Colonic mucosa (tissue), 4 donors: Measurements from ENCODE around the gene PLAAT2. TPM values are rescaled to one million over a fixed set of nuclear protein-coding genes. Genes with fewer than 3 reads are reported as not detected.

Experiments
- DNase-seq: peaks from one replicate; pipeline ENCODE4 v3.0.0-alpha.2; 2020
- H3K27ac ChIP-seq: fragments of 200-600 bp; one replicate; pipeline ENCODE4 v1.8.0; 2021
- H3K27me3 ChIP-seq: fragments of 200-600 bp; one replicate; pipeline ENCODE4 v1.8.0; 2021
- H3K36me3 ChIP-seq: fragments of 200-600 bp; one replicate; pipeline ENCODE4 v1.8.0; 2021
- H3K4me1 ChIP-seq: fragments of 200-600 bp; one replicate; pipeline ENCODE4 v1.8.0; 2021; ENCODE audit warnings: mild to moderate bottlenecking
- H3K4me3 ChIP-seq: fragments of 200-600 bp; one replicate; pipeline ENCODE4 v1.8.0; 2021
- H3K9ac ChIP-seq, 2 donors: one replicate each; pipeline ENCODE4 v1.7.0; 2013; ENCODE audit warnings: control low read depth in 2 of 2, low read depth in 2 of 2, low read length in 2 of 2
- H3K9me3 ChIP-seq: fragments of 200-600 bp; one replicate; pipeline ENCODE4 v1.8.0; 2021
- intact Hi-C: fragments of 100-400 bp; cut with DNase I; formaldehyde crosslinking; loops from one replicate; pipeline ENCODE4 v1.14.1; 2022
- total RNA-seq, 2 donors: library from RNA; stranded (reverse); fragmentation: NEBNext Ultra II Directional in 1 of 2; extraction: Animal tissue kit (Norgen Biotek cat#: 25700) in 1 of 2; gene quantifications; one replicate each; pipeline ENCODE4 v1.2.1, GENCODE V29; 2021
- TF ChIP-seq, protein P1 (sequence below): fragments of 200-600 bp; IDR thresholded peaks from one replicate; pipeline ENCODE4 v1.8.0; 2022; ENCODE audit warnings: antibody characterized with exemption, mild to moderate bottlenecking
- donor health status: healthy.
- donor health status: DM: no; HTN: no; CAD: no.
- donor health status: DM: no; HTN: no; CAD: no.

Gene PLAAT2
- total RNA-seq, 2 donors from 2014 or later: 1.9 to 11.1 TPM

- no peaks in the 10 kb centered on the region for H3K27me3 ChIP-seq
- no peaks in the 10 kb centered on the region for H3K9me3 ChIP-seq
- intact Hi-C loops: no loop called here
- no peak overlapping the region for H3K9ac ChIP-seq
- H3K4me3 ChIP-seq: no peak overlapping the region
- H3K36me3 ChIP-seq: no peaks in the 10 kb centered on the region
- TF ChIP-seq, protein P1, sequence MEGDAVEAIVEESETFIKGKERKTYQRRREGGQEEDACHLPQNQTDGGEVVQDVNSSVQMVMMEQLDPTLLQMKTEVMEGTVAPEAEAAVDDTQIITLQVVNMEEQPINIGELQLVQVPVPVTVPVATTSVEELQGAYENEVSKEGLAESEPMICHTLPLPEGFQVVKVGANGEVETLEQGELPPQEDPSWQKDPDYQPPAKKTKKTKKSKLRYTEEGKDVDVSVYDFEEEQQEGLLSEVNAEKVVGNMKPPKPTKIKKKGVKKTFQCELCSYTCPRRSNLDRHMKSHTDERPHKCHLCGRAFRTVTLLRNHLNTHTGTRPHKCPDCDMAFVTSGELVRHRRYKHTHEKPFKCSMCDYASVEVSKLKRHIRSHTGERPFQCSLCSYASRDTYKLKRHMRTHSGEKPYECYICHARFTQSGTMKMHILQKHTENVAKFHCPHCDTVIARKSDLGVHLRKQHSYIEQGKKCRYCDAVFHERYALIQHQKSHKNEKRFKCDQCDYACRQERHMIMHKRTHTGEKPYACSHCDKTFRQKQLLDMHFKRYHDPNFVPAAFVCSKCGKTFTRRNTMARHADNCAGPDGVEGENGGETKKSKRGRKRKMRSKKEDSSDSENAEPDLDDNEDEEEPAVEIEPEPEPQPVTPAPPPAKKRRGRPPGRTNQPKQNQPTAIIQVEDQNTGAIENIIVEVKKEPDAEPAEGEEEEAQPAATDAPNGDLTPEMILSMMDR: no peak
- no peak overlapping the region for H3K27ac ChIP-seq
- H3K4me1 ChIP-seq: no peaks in the 10 kb centered on the region
- no peak for DNase-seq
These were observed 52.0 kb downstream of the PLAAT2 start for GRCh38 chr11:63511048-63511748.

DNA sequence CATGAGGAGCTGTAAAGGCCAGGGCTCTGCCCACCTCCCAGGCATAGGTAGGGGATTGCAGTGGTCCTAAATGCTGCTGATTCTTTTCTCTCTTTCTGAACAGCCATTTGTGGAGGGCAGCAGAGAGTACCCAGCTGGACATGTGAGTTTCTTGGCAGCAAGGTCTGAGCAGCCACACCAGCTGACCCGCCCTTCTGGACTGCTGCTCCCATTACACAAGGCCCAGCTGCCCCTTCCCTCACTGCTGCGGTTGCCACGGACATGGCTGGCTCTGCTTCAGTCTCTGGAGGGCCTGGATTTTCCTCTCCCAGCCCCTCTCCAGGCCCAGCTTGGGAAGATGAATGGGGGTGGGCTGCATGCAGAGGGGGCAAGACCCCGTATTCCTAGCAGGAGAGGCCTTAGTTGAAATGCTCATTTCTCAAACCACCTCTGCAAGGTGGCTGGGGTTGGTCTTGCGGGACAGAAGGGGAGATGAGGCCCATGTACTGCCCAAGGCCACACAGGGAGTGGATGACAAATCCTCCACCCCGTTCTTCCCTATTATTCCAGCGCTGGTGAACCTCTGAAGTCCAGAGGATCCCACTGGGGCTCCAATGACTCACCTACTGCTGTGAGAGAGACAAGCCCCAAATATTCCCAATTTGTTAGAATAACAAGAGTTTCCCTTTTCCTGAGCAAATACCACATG is 52.7 kb downstream of the PLAAT2 start:
- Histone ChIP-seq H3K27me3 (no peaks in the 10 kb centered on the region), H3K36me3 (no peaks in the 10 kb centered on the region)
- no peak for DNase-seq

GRCh38 chr11:63508745-63509144 is 54.4 kb downstream of the PLAAT2 start:
- intact Hi-C loops: no loop called here
- DNase-seq: no peak
- no peaks in the 10 kb centered on the region for H3K4me1 ChIP-seq
- TF ChIP-seq, protein P1: no peak
- H3K27ac ChIP-seq: no peak overlapping the region
- H3K9me3 ChIP-seq: no peaks in the 10 kb centered on the region
- no peaks in the 10 kb centered on the region for H3K36me3 ChIP-seq
- no peak overlapping the region for H3K9ac ChIP-seq
- no peaks in the 10 kb centered on the region for H3K27me3 ChIP-seq
- no peak overlapping the region for H3K4me3 ChIP-seq

More for the DNA sequence above, 52.7 kb downstream of the PLAAT2 start:
- TF ChIP-seq, protein P1: no peak
- intact Hi-C loops: no loop called here
- H3K9ac ChIP-seq: no peak overlapping the region
- H3K4me3 ChIP-seq: no peak overlapping the region
- no peaks in the 10 kb centered on the region for H3K9me3 ChIP-seq
- no peak overlapping the region for H3K27ac ChIP-seq
- H3K4me1 ChIP-seq: no peaks in the 10 kb centered on the region

- intact Hi-C loops: no loop called here
- H3K27ac ChIP-seq: no peak overlapping the region
- H3K9ac ChIP-seq: peak overlapping the region in 1 of 2 donors; percentile 12
- no peaks in the 10 kb centered on the region for H3K27me3 ChIP-seq
- no peaks in the 10 kb centered on the region for H3K36me3 ChIP-seq
- peak; percentile 42 for DNase-seq
- TF ChIP-seq, protein P1: no peak
- no peaks in the 10 kb centered on the region for H3K4me1 ChIP-seq
- no peaks in the 10 kb centered on the region for H3K9me3 ChIP-seq
- no peak overlapping the region for H3K4me3 ChIP-seq
These were observed 55.2 kb downstream of the PLAAT2 start for GRCh38 chr11:63508009-63508408.

DNA sequence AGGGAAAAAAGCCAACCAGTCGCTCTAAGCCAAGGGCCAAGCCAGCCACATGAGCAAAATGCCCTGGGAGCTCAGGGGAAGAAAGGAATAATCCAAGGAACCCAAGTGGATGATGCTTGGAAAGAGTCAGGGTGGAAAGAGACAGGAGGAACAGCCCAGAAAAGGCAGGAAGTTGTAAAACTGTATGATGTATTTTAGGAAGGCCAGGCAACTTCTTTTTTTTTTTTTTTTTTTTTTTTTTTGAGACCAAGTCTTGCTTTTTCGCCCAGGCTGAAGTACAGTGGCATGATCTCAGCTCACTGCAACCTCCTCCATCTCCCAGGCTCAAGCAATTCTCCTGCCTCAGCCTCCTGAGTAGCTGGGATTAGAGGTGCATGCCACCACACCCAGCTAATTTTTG is 55.7 kb downstream of the PLAAT2 start:
- Histone ChIP-seq H3K4me1 (no peaks in the 10 kb centered on the region), H3K9me3 (no peaks in the 10 kb centered on the region), H3K9ac (no peak overlapping the region), H3K27ac (no peak overlapping the region), H3K27me3 (no peaks in the 10 kb centered on the region), H3K4me3 (no peak overlapping the region), H3K36me3 (no peaks in the 10 kb centered on the region)
- intact Hi-C loops: no loop called here
- DNase-seq: no peak
- TF ChIP-seq, protein P1: no peak
